CD14-positive monocyte (primary cell): ENCODE measurements around the gene NCAM1. TPM values are rescaled to one million over a fixed set of nuclear protein-coding genes. Genes with fewer than 3 reads are reported as not detected.

Source experiments
- DNase-seq, 3 donors: peaks; one replicate each; pipeline ENCODE4 v3.0.0-alpha.2; 2011 to 2022
- H2AFZ ChIP-seq: 2 replicates; pipeline ENCODE4 v1.6.0; 2012; ENCODE audit warnings: mild to moderate bottlenecking, low read depth, low read length, inconsistent platforms; ENCODE audit not compliant: insufficient read depth, poor library complexity, severe bottlenecking
- H3K27ac ChIP-seq, 2 donors: 1 replicate in 1 of 2; 2 replicates in 1 of 2; pipeline ENCODE4 v1.5.1; 2012 to 2013; ENCODE audit warnings: low read length in 2 of 2, control low read depth in 1 of 2, inconsistent platforms in 1 of 2, low read depth in 1 of 2, mild to moderate bottlenecking in 1 of 2
- H3K27me3 ChIP-seq, 2 donors: one replicate each; pipeline versions ENCODE4 v1.6.0 to v1.6.1; 2011 to 2013; ENCODE audit warnings: low read length in 2 of 2; ENCODE audit not compliant: control insufficient read depth in 2 of 2, insufficient read depth in 2 of 2
- H3K36me3 ChIP-seq, 2 donors: replicated peaks in 1 of 2; 1 replicate in 1 of 2; 2 replicates in 1 of 2; pipeline versions ENCODE4 v1.5.1 to v1.6.1; 2012 to 2013; ENCODE audit warnings: low read length in 2 of 2, control low read depth in 1 of 2, inconsistent platforms in 1 of 2, mild to moderate bottlenecking in 1 of 2; ENCODE audit not compliant: insufficient read depth in 2 of 2, control insufficient read depth in 1 of 2
- H3K4me1 ChIP-seq, 2 donors: 1 replicate in 1 of 2; 2 replicates in 1 of 2; pipeline versions ENCODE4 v1.5.1 to v1.6.1; 2012 to 2013; ENCODE audit warnings: low read length in 2 of 2, control low read depth in 1 of 2, inconsistent platforms in 1 of 2, mild to moderate bottlenecking in 1 of 2, moderate library complexity in 1 of 2; ENCODE audit not compliant: insufficient read depth in 2 of 2, control insufficient read depth in 1 of 2
- H3K4me2 ChIP-seq: replicated peaks from 2 replicates; pipeline ENCODE3; 2012; ENCODE audit warnings: low read length, moderate library complexity, mild to moderate bottlenecking; ENCODE audit not compliant: poor library complexity, severe bottlenecking; ENCODE audit errors: extremely low read depth
- H3K4me3 ChIP-seq, 3 experiments: fragments of 200-600 bp in 1 of 3; sonication (generic) in 1 of 3; replicated peaks in 1 of 3; 1 replicate in 2 of 3; 2 replicates in 1 of 3; pipeline ENCODE4 v1.5.1; 2011 to 2013; ENCODE audit warnings: low read length in 3 of 3, mild to moderate bottlenecking in 3 of 3, control low read depth in 2 of 3, low read depth in 2 of 3, inconsistent platforms in 1 of 3, moderate library complexity in 1 of 3
- H3K79me2 ChIP-seq: 2 replicates; pipeline ENCODE4 v1.6.0; 2012; ENCODE audit warnings: mild to moderate bottlenecking, control low read depth, inconsistent platforms, low read length, moderate library complexity; ENCODE audit not compliant: insufficient read depth
- H3K9ac ChIP-seq: 2 replicates; pipeline ENCODE4 v1.6.0; 2017; ENCODE audit warnings: low read length, mild to moderate bottlenecking; ENCODE audit not compliant: insufficient read depth, poor library complexity, severe bottlenecking
- H3K9me3 ChIP-seq, 2 donors: replicated peaks in 1 of 2; 1 replicate in 1 of 2; 2 replicates in 1 of 2; pipeline versions ENCODE4 v1.5.1 to v1.6.1; 2012 to 2013; ENCODE audit warnings: low read length in 2 of 2, control low read depth in 1 of 2; ENCODE audit not compliant: control insufficient read depth in 1 of 2, insufficient read depth in 1 of 2
- H4K20me1 ChIP-seq: 2 replicates; pipeline ENCODE4 v1.6.0; 2012; ENCODE audit warnings: mild to moderate bottlenecking, low read length, control low read depth, moderate library complexity; ENCODE audit not compliant: insufficient read depth
- H3K27ac Mint-ChIP-seq, 7 donors: one replicate each; pipeline ENCODE4 v1.8.0; 2020; ENCODE audit warnings: mild to moderate bottlenecking in 7 of 7, mixed read lengths in 7 of 7, moderate library complexity in 6 of 7, inconsistent platforms in 2 of 7
- H3K27me3 Mint-ChIP-seq, 3 donors: one replicate each; pipeline ENCODE4 v1.8.0; 2021 to 2022; ENCODE audit warnings: low read depth in 3 of 3, mild to moderate bottlenecking in 3 of 3, mixed read lengths in 3 of 3, moderate library complexity in 3 of 3, inconsistent platforms in 1 of 3
- H3K36me3 Mint-ChIP-seq, 2 donors: one replicate each; pipeline ENCODE4 v1.8.0; 2020; ENCODE audit warnings: mixed read lengths in 2 of 2, inconsistent platforms in 1 of 2, mild to moderate bottlenecking in 1 of 2
- H3K4me1 Mint-ChIP-seq: one replicate; pipeline ENCODE4 v1.8.0; 2020; ENCODE audit warnings: mild to moderate bottlenecking, mixed read lengths
- H3K4me3 Mint-ChIP-seq, 2 donors: one replicate each; pipeline ENCODE4 v1.8.0; 2020; ENCODE audit warnings: mild to moderate bottlenecking in 2 of 2, mixed read lengths in 2 of 2, moderate library complexity in 1 of 2
- H3K9me3 Mint-ChIP-seq, 7 donors: one replicate each; pipeline ENCODE4 v1.8.0; 2020 to 2022; ENCODE audit warnings: mixed read lengths in 7 of 7, mild to moderate bottlenecking in 6 of 7, moderate library complexity in 6 of 7, inconsistent platforms in 2 of 7
- CTCF ChIP-seq: fragments of 200-600 bp; IDR thresholded peaks from one replicate; pipeline ENCODE4 v1.8.0; 2022; ENCODE audit warnings: antibody characterized with exemption, mild to moderate bottlenecking
- WGBS: methylation state at CpG from one replicate; pipeline ENCODE4 v1.1.5; 2013; ENCODE audit warnings: missing lambda C conversion rate; ENCODE audit not compliant: insufficient coverage; 5-methylcytosine and 5-hydroxymethylcytosine counted together
- intact Hi-C, 2 donors: fragments of 100-400 bp; cut with micrococcal nuclease; formaldehyde crosslinking; loops; one replicate each; pipeline versions ENCODE4 v1.15.0 to v1.15.1; 2023
- polyA plus RNA-seq, 3 donors: library from polyadenylated mRNA; depleted of rRNA in 1 of 3; unstranded in 2 of 3; stranded (reverse) in 1 of 3; fragments of 300-500 nt in 2 of 3; fragments of >200 nt in 1 of 3; fragmentation: Illumina TruSeq in 2 of 3; gene quantifications; 1 replicate in 2 of 3; 2 replicates in 1 of 3; pipeline ENCODE4 v1.2.3, GENCODE V29; 2012 to 2021

Gene NCAM1
- polyA plus RNA-seq, 3 donors = 0.65 to 0.69 TPM; not detected in 1

- intact Hi-C loops = no loop called here
- peak overlapping the region in 1 of 2 donors; percentile 46 for H3K4me3 Mint-ChIP-seq
- H3K9me3 Mint-ChIP-seq = peaks cover 0 to 3% (median 0%) of the 10 kb centered on the region in 7 donors
- no peak overlapping the region for H2AFZ ChIP-seq
- no peaks in the 10 kb centered on the region for H3K9me3 ChIP-seq
- no peak overlapping the region for H3K27ac Mint-ChIP-seq
- H3K4me1 Mint-ChIP-seq = peaks cover 22% of the 10 kb centered on the region
- H3K9ac ChIP-seq = no peak overlapping the region
- no peak for DNase-seq
- H3K27ac ChIP-seq = no peak overlapping the region
- H3K4me1 ChIP-seq = peaks cover 18 to 20% of the 10 kb centered on the region in 2 donors
- no peaks in the 10 kb centered on the region for H3K79me2 ChIP-seq
- no peak overlapping the region for H3K4me3 ChIP-seq
- no peak for TF ChIP-seq CTCF
- 100% methylated on average over 1 of the region's 1 CpG for WGBS
- no peak overlapping the region for H3K4me2 ChIP-seq
- H3K27me3 ChIP-seq = peaks cover 3 to 4% of the 10 kb centered on the region in 2 donors
- peaks cover 9 to 20% (median 13%) of the 10 kb centered on the region in 3 donors for H3K27me3 Mint-ChIP-seq
- H3K36me3 ChIP-seq = no peaks in the 10 kb centered on the region
- no peaks in the 10 kb centered on the region for H4K20me1 ChIP-seq
- H3K36me3 Mint-ChIP-seq = no peaks in the 10 kb centered on the region
These were observed 241.2 kb downstream of the NCAM1 start for GRCh38 chr11:113202431-113202830.

- Histone ChIP-seq H3K4me1 (peaks cover 18 to 20% of the 10 kb centered on the region in 2 donors), H3K27ac (no peak overlapping the region), H3K79me2 (no peaks in the 10 kb centered on the region), H3K27me3 (peaks cover 3 to 4% of the 10 kb centered on the region in 2 donors), H4K20me1 (no peaks in the 10 kb centered on the region), H3K9me3 (no peaks in the 10 kb centered on the region), H3K4me2 (no peak overlapping the region), H3K9ac (no peak overlapping the region), H3K36me3 (no peaks in the 10 kb centered on the region), H2AFZ (no peak overlapping the region), H3K4me3 (no peak overlapping the region)
- H3K27ac Mint-ChIP-seq = peak overlapping the region in 3 of 7 donors; percentile 12 to 75 (median 30)
- TF ChIP-seq CTCF = no peak
- peaks cover 9 to 17% (median 13%) of the 10 kb centered on the region in 3 donors for H3K27me3 Mint-ChIP-seq
- no peaks in the 10 kb centered on the region for H3K36me3 Mint-ChIP-seq
- peaks cover 0 to 3% (median 0%) of the 10 kb centered on the region in 7 donors for H3K9me3 Mint-ChIP-seq
- H3K4me1 Mint-ChIP-seq = peaks cover 22% of the 10 kb centered on the region
- peak overlapping the region in 1 of 2 donors; percentile 33 for H3K4me3 Mint-ChIP-seq
- no peak for DNase-seq
- intact Hi-C loops = no loop called here
- WGBS = 88% methylated on average over 9 of the region's 17 CpGs
These were observed 242.0 kb downstream of the NCAM1 start for GRCh38 chr11:113203141-113203753.
